Measurements from ENCODE around the gene GRM1.

- TF ChIP-seq POLR2A (IDR thresholded peaks at IDR 0.05; ENCODE audit: low read length) (no peak), GATA1 (IDR thresholded peaks at IDR 0.05; ENCODE audit: low read depth, low read length) (no peak)
Measured at GRCh38 chr6:146341493-146342230, 312.8 kb downstream of the GRM1 start.

All from erythroblast (primary cell).